Measurements from ENCODE around the gene DXO. TPM values are rescaled to one million over a fixed set of nuclear protein-coding genes. Genes with fewer than 3 reads are reported as not detected.

The DXO gene
- polyA plus RNA-seq, 1 donor (not counting 4 experiments of a cell fraction or from before 2014, with no cell fraction given) = 7.0 TPM

GRCh38 chr6:31966506-31966905 lies 5.4 kb downstream of the DXO start:
- Histone ChIP-seq H3K9me1 (ENCODE audit: control insufficient read depth, extremely low read depth, insufficient read depth, low read length) (no peaks in the 10 kb centered on the region), H2AFZ (ENCODE audit: control insufficient read depth, low read length) (no peak overlapping the region), H3K27me3 (ENCODE audit: control insufficient read depth, extremely low read depth, insufficient read depth, low read length) (no peaks in the 10 kb centered on the region), H3K9ac (ENCODE audit: control insufficient read depth, extremely low read depth, insufficient read depth, low read length) (no peak overlapping the region), H3K36me3 (ENCODE audit: control insufficient read depth in 2 of 2, extremely low read depth in 1 of 2, insufficient read depth in 2 of 2, low read length in 2 of 2) (peaks cover 28 to 53% of the 10 kb centered on the region in 2 experiments), H3K79me2 (ENCODE audit: control insufficient read depth, insufficient read depth, low read length) (peaks cover 13% of the 10 kb centered on the region), H4K20me1 (ENCODE audit: control insufficient read depth, extremely low read depth, insufficient read depth, low read length) (no peaks in the 10 kb centered on the region), H3K4me1 (ENCODE audit: control insufficient read depth, extremely low read depth, insufficient read depth, low read length) (peaks cover 9% of the 10 kb centered on the region), H3K4me2 (ENCODE audit: control insufficient read depth, extremely low read depth, insufficient read depth, low read depth, low read length) (no peak overlapping the region), H3K27ac (ENCODE audit: control insufficient read depth, insufficient read depth, low read length) (no peak overlapping the region), H3K9me3 (ENCODE audit: control insufficient read depth, low read depth, low read length) (no peaks in the 10 kb centered on the region), H3K4me3 (ENCODE audit: control insufficient read depth in 2 of 3, extremely low read depth in 1 of 3, insufficient read depth in 2 of 3, low read depth in 1 of 3, low read length in 3 of 3) (no peak overlapping the region)
- DNase-seq (ENCODE audit: low read depth, low spot score) (no peak), FAIRE-seq (no peak)
- TF ChIP-seq CTCF (optimal IDR thresholded peaks at IDR 0.05 in 1 of 3, IDR thresholded peaks at IDR 0.05 in 1 of 3, conservative IDR thresholded peaks at IDR 0.05 in 1 of 3; ENCODE audit: extremely low read depth in 1 of 3, insufficient read depth in 2 of 3, low read length in 3 of 3) (no peak), EZH2 (IDR thresholded peaks at IDR 0.05; ENCODE audit: low read length) (no peak)
- dilution Hi-C loops (cut with MboI; ENCODE audit: extremely low pct_ligation_motif_present, low sequenced_read_pairs) = no loop called here

- Histone ChIP-seq H3K9me1 (ENCODE audit: control insufficient read depth, extremely low read depth, insufficient read depth, low read length) (no peaks in the 10 kb centered on the region), H3K4me1 (ENCODE audit: control insufficient read depth, extremely low read depth, insufficient read depth, low read length) (peaks cover under 1% of the 10 kb centered on the region), H3K36me3 (ENCODE audit: control insufficient read depth in 2 of 2, extremely low read depth in 1 of 2, insufficient read depth in 2 of 2, low read length in 2 of 2) (peaks cover 34 to 57% of the 10 kb centered on the region in 2 experiments), H3K79me2 (ENCODE audit: control insufficient read depth, insufficient read depth, low read length) (peaks cover 6% of the 10 kb centered on the region), H3K9ac (ENCODE audit: control insufficient read depth, extremely low read depth, insufficient read depth, low read length) (no peak overlapping the region), H2AFZ (ENCODE audit: control insufficient read depth, low read length) (no peak overlapping the region), H3K27ac (ENCODE audit: control insufficient read depth, insufficient read depth, low read length) (no peak overlapping the region), H4K20me1 (ENCODE audit: control insufficient read depth, extremely low read depth, insufficient read depth, low read length) (no peaks in the 10 kb centered on the region), H3K4me3 (ENCODE audit: control insufficient read depth in 2 of 3, extremely low read depth in 1 of 3, insufficient read depth in 2 of 3, low read depth in 1 of 3, low read length in 3 of 3) (no peak overlapping the region), H3K4me2 (ENCODE audit: control insufficient read depth, extremely low read depth, insufficient read depth, low read depth, low read length) (no peak overlapping the region), H3K9me3 (ENCODE audit: control insufficient read depth, low read depth, low read length) (no peaks in the 10 kb centered on the region), H3K27me3 (ENCODE audit: control insufficient read depth, extremely low read depth, insufficient read depth, low read length) (no peaks in the 10 kb centered on the region)
- TF ChIP-seq CTCF (optimal IDR thresholded peaks at IDR 0.05 in 1 of 3, IDR thresholded peaks at IDR 0.05 in 1 of 3, conservative IDR thresholded peaks at IDR 0.05 in 1 of 3; ENCODE audit: extremely low read depth in 1 of 3, insufficient read depth in 2 of 3, low read length in 3 of 3) (no peak), EZH2 (IDR thresholded peaks at IDR 0.05; ENCODE audit: low read length) (no peak)
- DNase-seq (ENCODE audit: low read depth, low spot score) (no peak), FAIRE-seq (no peak)
- dilution Hi-C loops (cut with MboI; ENCODE audit: extremely low pct_ligation_motif_present, low sequenced_read_pairs) = no loop called here
These were observed 6.2 kb downstream of the DXO start for GRCh38 chr6:31965700-31966099.

Measured in keratinocyte (primary cell).